ENCODE data around the gene UNC45B. TPM values are rescaled to one million over a fixed set of nuclear protein-coding genes. Genes with fewer than 3 reads are reported as not detected.

The UNC45B gene
- total RNA-seq, 1 experiment from 2014 or later: not detected

DNA sequence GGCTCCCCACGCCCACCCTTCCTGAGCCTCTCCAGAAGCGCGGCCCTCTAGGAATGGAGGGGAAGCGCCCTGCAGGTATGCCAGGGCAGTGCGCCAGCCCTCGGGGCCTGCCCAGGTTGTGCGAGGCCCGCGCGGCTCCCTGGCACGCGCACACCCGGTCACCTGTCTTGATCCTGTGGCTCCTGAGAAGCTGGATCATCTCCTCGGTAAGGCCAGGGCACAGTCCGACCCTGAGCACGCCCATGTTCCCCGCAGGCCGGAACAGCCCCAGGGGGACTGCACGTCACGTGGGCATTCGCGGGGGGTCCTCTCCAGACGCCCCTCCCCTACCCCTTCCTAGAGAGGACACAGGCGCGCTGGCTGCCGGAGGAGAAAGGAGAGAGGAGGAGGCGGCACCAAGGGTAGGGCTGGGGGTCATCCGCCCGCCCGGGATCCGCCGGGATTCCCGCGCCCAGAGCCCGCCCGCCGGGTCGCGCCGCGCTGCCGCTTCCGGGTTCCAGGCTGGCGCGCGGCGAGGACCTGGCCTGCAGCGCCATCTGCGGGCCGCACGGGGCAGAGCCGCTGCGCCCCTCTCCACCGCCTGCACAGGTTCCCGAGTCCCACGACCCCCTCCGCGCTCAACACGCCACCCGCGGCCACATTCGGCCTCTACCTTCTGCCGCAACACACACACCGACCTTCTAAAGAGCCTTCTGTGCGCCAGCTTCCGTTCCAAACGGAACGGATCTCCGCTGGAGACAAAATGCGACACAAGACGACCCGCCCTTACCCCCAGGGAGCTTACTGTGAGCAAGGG is 28.0 kb upstream of the UNC45B start, which contains the start of gene RAD51D:
Gene RAD51D (minus strand): TSS at position 491 of the 796 bp plus-strand sequence. CDS start 247 bp downstream, at position 244.
- ChIA-PET RAD21 (ENCODE audit: low non-redundant PET in 1 of 2, low total read pairs in 2 of 2, uncharacterized antibody in 2 of 2, unreplicated experiment in 2 of 2) (interaction anchor here in 1 of 2 experiments (1.3 kb wide), 1 partner anchor 121 kb away, joined by 3 read pairs; no protein-coding TSS in a partner anchor), CTCF (interaction anchor here (0.7 to 3.3 kb wide), 9 partner anchors 30 to 699 kb away, joined by 3 to 13 read pairs (median 4); partner anchors contain the start of gene SLFN12L), POLR2A (no interaction called here)
- Histone ChIP-seq H3K36me3 (ENCODE audit: control insufficient read depth in 1 of 2, insufficient read depth in 2 of 2, low read length in 2 of 2) (no peaks in the 10 kb centered on the region), H3K9ac (ENCODE audit: low read length) (peak within 1 kb of the TSS; percentile 81), H3K27ac (ENCODE audit: low read depth, low read length) (peak within 1 kb of the TSS; percentile 78), H3K9me2 (ENCODE audit: insufficient read depth) (no peaks in the 10 kb centered on the region), H3K27me3 (ENCODE audit: insufficient read depth, low read length) (no peaks in the 10 kb centered on the region), H4K20me1 (ENCODE audit: insufficient read depth) (no peaks in the 10 kb centered on the region), H3K79me2 (ENCODE audit: insufficient read depth, low read length) (peaks cover under 1% of the 10 kb centered on the region; the same call in 1 of the 2 replicates), H3K4me1 (ENCODE audit: control insufficient read depth in 1 of 2, insufficient read depth in 2 of 2, low read length in 2 of 2) (peaks cover 5 to 23% of the 10 kb centered on the region in 2 experiments; a peak in 3 of 4 replicates), H2AFZ (ENCODE audit: low read depth, low read length, poor library complexity, severe bottlenecking) (peak within 1 kb of the TSS; percentile 46), H3K4me2 (ENCODE audit: low read length) (peak within 1 kb of the TSS; percentile 94), H3K4me3 (replicated peaks in 1 of 2; ENCODE audit: low read depth in 1 of 2, low read length in 2 of 2) (peak within 1 kb of the TSS; percentile 70 to 72), H3K9me3 (ENCODE audit: control insufficient read depth in 1 of 2, insufficient read depth in 1 of 2, low read depth in 1 of 2, low read length in 2 of 2) (no peaks in the 10 kb centered on the region)
- TF ChIP-seq POLR2AphosphoS5 (IDR thresholded peaks at IDR 0.05; ENCODE audit: low read depth, low read length): peak; percentile 35
- peak; percentile 89 for TF ChIP-seq ELF1 (IDR thresholded peaks at IDR 0.05; ENCODE audit: borderline replicate concordance, low read depth)
- peak; percentile 82 for TF ChIP-seq RAD21 (IDR thresholded peaks at IDR 0.05; ENCODE audit: low read depth)
- TF ChIP-seq ZNF274 (IDR thresholded peaks at IDR 0.05; ENCODE audit: low read depth, low read length): no peak
- TF ChIP-seq JUND (IDR thresholded peaks at IDR 0.05): no peak
- TF ChIP-seq, protein P1, sequence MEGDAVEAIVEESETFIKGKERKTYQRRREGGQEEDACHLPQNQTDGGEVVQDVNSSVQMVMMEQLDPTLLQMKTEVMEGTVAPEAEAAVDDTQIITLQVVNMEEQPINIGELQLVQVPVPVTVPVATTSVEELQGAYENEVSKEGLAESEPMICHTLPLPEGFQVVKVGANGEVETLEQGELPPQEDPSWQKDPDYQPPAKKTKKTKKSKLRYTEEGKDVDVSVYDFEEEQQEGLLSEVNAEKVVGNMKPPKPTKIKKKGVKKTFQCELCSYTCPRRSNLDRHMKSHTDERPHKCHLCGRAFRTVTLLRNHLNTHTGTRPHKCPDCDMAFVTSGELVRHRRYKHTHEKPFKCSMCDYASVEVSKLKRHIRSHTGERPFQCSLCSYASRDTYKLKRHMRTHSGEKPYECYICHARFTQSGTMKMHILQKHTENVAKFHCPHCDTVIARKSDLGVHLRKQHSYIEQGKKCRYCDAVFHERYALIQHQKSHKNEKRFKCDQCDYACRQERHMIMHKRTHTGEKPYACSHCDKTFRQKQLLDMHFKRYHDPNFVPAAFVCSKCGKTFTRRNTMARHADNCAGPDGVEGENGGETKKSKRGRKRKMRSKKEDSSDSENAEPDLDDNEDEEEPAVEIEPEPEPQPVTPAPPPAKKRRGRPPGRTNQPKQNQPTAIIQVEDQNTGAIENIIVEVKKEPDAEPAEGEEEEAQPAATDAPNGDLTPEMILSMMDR (IDR thresholded peaks at IDR 0.05 in 2 of 3, conservative IDR thresholded peaks at IDR 0.05 in 1 of 3; ENCODE audit: borderline replicate concordance in 1 of 3, insufficient read depth in 1 of 3, low read depth in 2 of 3, low read length in 2 of 3): peak; percentile 58 to 88 (median 84); a peak in 5 of 6 replicates
- no peak for TF ChIP-seq EZH2 (IDR thresholded peaks at IDR 0.05)
- no peak for TF ChIP-seq SIN3A (IDR thresholded peaks at IDR 0.05; ENCODE audit: low read depth)
- TF ChIP-seq POLR2A (IDR thresholded peaks at IDR 0.05; ENCODE audit: borderline replicate concordance, extremely low read depth, insufficient read depth, insufficient read length): no peak
- TF ChIP-seq, protein P2, sequence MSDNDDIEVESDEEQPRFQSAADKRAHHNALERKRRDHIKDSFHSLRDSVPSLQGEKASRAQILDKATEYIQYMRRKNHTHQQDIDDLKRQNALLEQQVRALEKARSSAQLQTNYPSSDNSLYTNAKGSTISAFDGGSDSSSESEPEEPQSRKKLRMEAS (IDR thresholded peaks at IDR 0.05): peak; percentile 85
- TF ChIP-seq ZFX (IDR thresholded peaks at IDR 0.05): peak; percentile 88
- TF ChIP-seq, protein P3, sequence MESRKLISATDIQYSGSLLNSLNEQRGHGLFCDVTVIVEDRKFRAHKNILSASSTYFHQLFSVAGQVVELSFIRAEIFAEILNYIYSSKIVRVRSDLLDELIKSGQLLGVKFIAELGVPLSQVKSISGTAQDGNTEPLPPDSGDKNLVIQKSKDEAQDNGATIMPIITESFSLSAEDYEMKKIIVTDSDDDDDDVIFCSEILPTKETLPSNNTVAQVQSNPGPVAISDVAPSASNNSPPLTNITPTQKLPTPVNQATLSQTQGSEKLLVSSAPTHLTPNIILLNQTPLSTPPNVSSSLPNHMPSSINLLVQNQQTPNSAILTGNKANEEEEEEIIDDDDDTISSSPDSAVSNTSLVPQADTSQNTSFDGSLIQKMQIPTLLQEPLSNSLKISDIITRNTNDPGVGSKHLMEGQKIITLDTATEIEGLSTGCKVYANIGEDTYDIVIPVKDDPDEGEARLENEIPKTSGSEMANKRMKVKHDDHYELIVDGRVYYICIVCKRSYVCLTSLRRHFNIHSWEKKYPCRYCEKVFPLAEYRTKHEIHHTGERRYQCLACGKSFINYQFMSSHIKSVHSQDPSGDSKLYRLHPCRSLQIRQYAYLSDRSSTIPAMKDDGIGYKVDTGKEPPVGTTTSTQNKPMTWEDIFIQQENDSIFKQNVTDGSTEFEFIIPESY (IDR thresholded peaks at IDR 0.05; ENCODE audit: extremely low read depth, insufficient replicate concordance, low read length): no peak
- no peak for TF ChIP-seq EZH2phosphoT487 (IDR thresholded peaks at IDR 0.05; ENCODE audit: borderline replicate concordance)
- intact Hi-C loops (cut with micrococcal nuclease): loop anchor here (2.0 to 5.0 kb wide), 3 partner anchors 137 to 699 kb away; partner anchors contain the start of gene LIG3
- ATAC-seq: peak; percentile 87
- no TSS peak for BruUV-seq (replicated peaks)
- DNase-seq (ENCODE audit: low read depth, low spot score): peak; percentile 48
